HFFc6 (cell line): Measurements from ENCODE around the gene ENGASE. TPM values are rescaled to one million over a fixed set of nuclear protein-coding genes. Genes with fewer than 3 reads are reported as not detected.

Experiments
- DNase-seq: peaks from one replicate; pipeline ENCODE4 v3.0.0-alpha.2; 2018
- H3K27ac Mint-ChIP-seq: 2 replicates; pipeline ENCODE4 v1.8.0; 2020; ENCODE audit warnings: mild to moderate bottlenecking, mixed read lengths
- H3K27me3 Mint-ChIP-seq: 2 replicates; pipeline ENCODE4 v1.8.0; 2021; ENCODE audit warnings: mild to moderate bottlenecking, moderate library complexity, mixed read lengths; ENCODE audit not compliant: insufficient read depth
- H3K36me3 Mint-ChIP-seq: 2 replicates; pipeline ENCODE4 v1.8.0; 2021; ENCODE audit warnings: low read depth, mixed read lengths
- H3K4me1 Mint-ChIP-seq: 2 replicates; pipeline ENCODE4 v1.8.0; 2020; ENCODE audit warnings: low read depth, mixed read lengths
- H3K4me3 Mint-ChIP-seq: 2 replicates; pipeline ENCODE4 v1.8.0; 2020; ENCODE audit warnings: mild to moderate bottlenecking, moderate library complexity, mixed read lengths
- H3K9me3 Mint-ChIP-seq: 2 replicates; pipeline ENCODE4 v1.8.0; 2020; ENCODE audit warnings: mild to moderate bottlenecking, mixed read lengths
- total RNA-seq, 6 experiments: library from RNA; stranded (reverse); fragmentation: NEBNext Ultra II Directional; extraction: Animal tissue kit (Norgen Biotek cat#: 25700); gene quantifications; 2 replicates in 1 of 6; 3 replicates in 5 of 6; pipeline ENCODE4 v1.2.3, GENCODE V29; 2021
- TF ChIP-seq, protein P1 (sequence below): fragments of 200-600 bp; sonication (generic); IDR thresholded peaks from 2 replicates; pipeline ENCODE4 v1.5.0; 2021; ENCODE audit warnings: antibody characterized with exemption, mild to moderate bottlenecking

The ENGASE gene
- total RNA-seq, 6 experiments from 2014 or later: 11.1 to 13.8 (median 11.8) TPM

DNA sequence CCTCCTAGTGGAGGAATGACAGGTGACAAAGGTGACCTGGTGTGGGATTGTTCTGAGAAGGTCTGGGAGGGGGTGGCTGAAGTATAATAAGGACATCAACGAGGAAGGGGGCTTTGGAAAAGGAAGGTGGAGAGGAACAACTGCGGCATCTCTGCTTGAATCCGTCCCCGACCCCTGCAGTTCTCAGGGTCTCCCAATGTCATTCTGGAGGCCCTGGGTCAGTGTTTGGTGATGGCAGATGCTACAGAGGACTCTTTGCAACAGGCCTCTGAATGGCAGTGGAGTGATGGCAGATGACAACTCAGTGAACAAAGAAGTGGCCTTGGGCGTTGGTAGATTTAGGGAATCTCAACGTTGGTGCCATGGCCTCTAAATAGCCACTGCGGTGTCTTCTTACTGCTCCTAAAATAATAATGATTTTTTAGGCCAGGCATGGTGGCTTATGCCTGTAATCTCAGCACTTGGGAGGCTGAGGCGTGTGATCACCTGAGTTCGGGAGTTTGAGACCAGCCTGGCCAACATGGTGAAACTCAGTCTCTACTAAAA lies 1.3 kb downstream of the ENGASE start:
- Mint-ChIP-seq H3K27ac (no peak overlapping the region), H3K27me3 (no peaks in the 10 kb centered on the region; the same call in none of the 2 replicates), H3K9me3 (no peaks in the 10 kb centered on the region), H3K4me3 (peak overlapping the region; percentile 90), H3K36me3 (no peaks in the 10 kb centered on the region; the same call in 1 of the 2 replicates), H3K4me1 (peaks cover 11% of the 10 kb centered on the region)
- DNase-seq: no peak
- TF ChIP-seq, protein P1, sequence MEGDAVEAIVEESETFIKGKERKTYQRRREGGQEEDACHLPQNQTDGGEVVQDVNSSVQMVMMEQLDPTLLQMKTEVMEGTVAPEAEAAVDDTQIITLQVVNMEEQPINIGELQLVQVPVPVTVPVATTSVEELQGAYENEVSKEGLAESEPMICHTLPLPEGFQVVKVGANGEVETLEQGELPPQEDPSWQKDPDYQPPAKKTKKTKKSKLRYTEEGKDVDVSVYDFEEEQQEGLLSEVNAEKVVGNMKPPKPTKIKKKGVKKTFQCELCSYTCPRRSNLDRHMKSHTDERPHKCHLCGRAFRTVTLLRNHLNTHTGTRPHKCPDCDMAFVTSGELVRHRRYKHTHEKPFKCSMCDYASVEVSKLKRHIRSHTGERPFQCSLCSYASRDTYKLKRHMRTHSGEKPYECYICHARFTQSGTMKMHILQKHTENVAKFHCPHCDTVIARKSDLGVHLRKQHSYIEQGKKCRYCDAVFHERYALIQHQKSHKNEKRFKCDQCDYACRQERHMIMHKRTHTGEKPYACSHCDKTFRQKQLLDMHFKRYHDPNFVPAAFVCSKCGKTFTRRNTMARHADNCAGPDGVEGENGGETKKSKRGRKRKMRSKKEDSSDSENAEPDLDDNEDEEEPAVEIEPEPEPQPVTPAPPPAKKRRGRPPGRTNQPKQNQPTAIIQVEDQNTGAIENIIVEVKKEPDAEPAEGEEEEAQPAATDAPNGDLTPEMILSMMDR: no peak

- DNase-seq: no peak
- H3K4me3 Mint-ChIP-seq: no peak overlapping the region
- H3K9me3 Mint-ChIP-seq: no peaks in the 10 kb centered on the region
- TF ChIP-seq, protein P1: no peak
- peaks cover 3% of the 10 kb centered on the region; the same call in 1 of the 2 replicates for H3K36me3 Mint-ChIP-seq
- no peaks in the 10 kb centered on the region; the same call in none of the 2 replicates for H3K27me3 Mint-ChIP-seq
- H3K4me1 Mint-ChIP-seq: peaks cover 11% of the 10 kb centered on the region
- no peak overlapping the region for H3K27ac Mint-ChIP-seq
These were observed 3.0 kb downstream of the ENGASE start for GRCh38 chr17:79077587-79077986.

DNA sequence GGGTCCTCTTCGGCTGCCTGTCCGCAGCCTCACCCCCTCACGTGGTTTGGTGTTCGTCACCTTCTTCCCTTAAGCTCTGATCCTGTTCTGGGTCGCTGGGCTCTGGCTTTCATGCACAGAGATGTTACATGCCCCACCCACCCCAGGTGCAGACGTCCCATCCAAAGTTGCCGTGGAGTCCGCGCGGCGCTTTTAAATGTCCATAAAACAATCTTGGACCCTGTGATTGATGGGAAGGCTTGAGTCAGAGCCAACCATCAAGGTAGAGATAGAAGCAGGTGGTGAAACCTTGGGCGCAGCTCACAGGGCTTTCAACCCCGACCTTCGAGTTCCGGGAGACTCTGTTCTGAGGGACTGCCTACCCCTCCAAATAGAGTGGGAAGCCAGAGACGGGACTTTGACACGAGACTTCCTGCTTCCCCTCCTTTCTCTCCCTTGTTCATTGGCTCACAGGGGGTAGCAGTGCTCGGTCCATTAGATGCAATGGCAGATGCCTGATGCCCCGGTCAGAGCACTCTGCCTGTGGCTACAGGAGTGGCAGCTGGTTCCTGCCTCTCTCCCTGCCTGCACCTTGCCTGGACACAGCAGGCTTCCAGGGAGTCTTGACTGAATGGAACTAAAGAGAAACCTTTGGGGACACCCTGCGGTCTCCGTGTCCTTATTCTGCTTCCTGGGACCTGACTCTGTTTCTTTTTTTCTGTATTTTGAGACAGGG lies 4.0 kb downstream of the ENGASE start:
- Mint-ChIP-seq H3K4me3 (no peak overlapping the region), H3K27ac (no peak overlapping the region), H3K9me3 (no peaks in the 10 kb centered on the region), H3K36me3 (peaks cover 3% of the 10 kb centered on the region; the same call in 1 of the 2 replicates), H3K4me1 (peaks cover 11% of the 10 kb centered on the region), H3K27me3 (no peaks in the 10 kb centered on the region; the same call in none of the 2 replicates)
- TF ChIP-seq, protein P1: no peak
- no peak for DNase-seq

GRCh38 chr17:79079421-79080200 lies 5.0 kb downstream of the ENGASE start:
- no peak overlapping the region for H3K27ac Mint-ChIP-seq
- TF ChIP-seq, protein P1: no peak
- H3K36me3 Mint-ChIP-seq: peaks cover 3% of the 10 kb centered on the region; the same call in 1 of the 2 replicates
- no peaks in the 10 kb centered on the region; the same call in none of the 2 replicates for H3K27me3 Mint-ChIP-seq
- H3K9me3 Mint-ChIP-seq: no peaks in the 10 kb centered on the region
- peaks cover 11% of the 10 kb centered on the region for H3K4me1 Mint-ChIP-seq
- H3K4me3 Mint-ChIP-seq: no peak overlapping the region
- DNase-seq: no peak

- Mint-ChIP-seq H3K9me3 (no peaks in the 10 kb centered on the region), H3K27ac (no peak overlapping the region), H3K4me1 (peaks cover 8% of the 10 kb centered on the region), H3K4me3 (no peak overlapping the region), H3K36me3 (peaks cover 3% of the 10 kb centered on the region; the same call in 1 of the 2 replicates), H3K27me3 (no peaks in the 10 kb centered on the region; the same call in none of the 2 replicates)
- no peak for DNase-seq
- TF ChIP-seq, protein P1: no peak
These were observed 5.7 kb downstream of the ENGASE start for GRCh38 chr17:79080349-79080748.
